Upper lobe of left lung (tissue), 6 donors: ENCODE measurements around the gene BOC. TPM values are rescaled to one million over a fixed set of nuclear protein-coding genes. Genes with fewer than 3 reads are reported as not detected.

Source experiments
- ATAC-seq, 2 donors: fragments of 200-7000 bp; cut with Tn5 transposase; one replicate each; pipeline ENCODE4 v1.9.1; 2022; ENCODE audit warnings: mild to moderate bottlenecking in 2 of 2, moderate library complexity in 2 of 2; ENCODE audit not compliant: low FRiP score in 2 of 2
- DNase-seq, 2 donors: peaks; one replicate each; pipeline ENCODE4 v3.0.0-alpha.2; 2019 to 2020
- H3K27ac ChIP-seq, 4 donors: fragments of 200-600 bp; sonication (generic); one replicate each; pipeline ENCODE4 v1.5.1; 2016 to 2019
- H3K27me3 ChIP-seq, 4 donors: fragments of 200-600 bp; sonication (generic); one replicate each; pipeline ENCODE4 v1.5.1; 2017 to 2019
- H3K36me3 ChIP-seq, 4 donors: fragments of 200-600 bp; sonication (generic); one replicate each; pipeline ENCODE4 v1.5.1; 2016 to 2019
- H3K4me1 ChIP-seq, 4 donors: fragments of 200-600 bp; sonication (generic); one replicate each; pipeline ENCODE4 v1.5.1; 2018 to 2019
- H3K4me3 ChIP-seq, 4 donors: fragments of 200-600 bp; sonication (generic); one replicate each; pipeline ENCODE4 v1.5.1; 2017 to 2019; ENCODE audit warnings: mild to moderate bottlenecking in 2 of 4, moderate library complexity in 1 of 4
- H3K9me3 ChIP-seq, 4 donors: fragments of 200-600 bp; sonication (generic); one replicate each; pipeline ENCODE4 v1.5.1; 2018 to 2019
- CTCF ChIP-seq, 6 experiments: fragments of 450-650 bp in 4 of 6; fragments of 200-600 bp in 2 of 6; sonication (generic) in 2 of 6; IDR thresholded peaks; one replicate each; pipeline ENCODE4 v1.5.1; 2016 to 2019; ENCODE audit warnings: antibody characterized with exemption in 6 of 6
- EP300 ChIP-seq, 4 donors: sonication (generic); formaldehyde crosslinking; IDR thresholded peaks; one replicate each; pipeline ENCODE4 v1.5.1; 2017; ENCODE audit warnings: antibody characterized with exemption in 4 of 4, control low read depth in 2 of 4
- POLR2A ChIP-seq, 4 donors: fragments of 450-650 bp; IDR thresholded peaks; one replicate each; pipeline ENCODE4 v1.5.1; 2016 to 2017; ENCODE audit warnings: antibody characterized with exemption in 4 of 4, mild to moderate bottlenecking in 2 of 4
- POLR2AphosphoS5 ChIP-seq, 2 donors: sonication (generic); formaldehyde crosslinking; IDR thresholded peaks; one replicate each; pipeline ENCODE4 v1.5.1; 2017; ENCODE audit warnings: antibody characterized with exemption in 2 of 2
- WGBS, 2 donors: methylation state at CpG; one replicate each; pipeline ENCODE4 v1.1.5; 2017 to 2018; 5-methylcytosine and 5-hydroxymethylcytosine counted together
- total RNA-seq, 6 donors: library from RNA; depleted of rRNA in 4 of 6; stranded (reverse); fragments of >200 nt in 4 of 6; gene quantifications; one replicate each; pipeline versions ENCODE4 v1.1.0 to v1.2.1, GENCODE V29; 2016 to 2021
- donor health status: DM: no; HTN: no; CAD: no; lungs with moderate emphysema.
- donor health status: DM: no; HTN: yes; CAD: no; lungs with severe emphysema.

Gene BOC
- total RNA-seq, 6 donors from 2014 or later = 2.6 to 18.3 (median 4.5) TPM

GRCh38 chr3:113218011-113218680 is 6.8 kb downstream of the BOC start:
- Histone ChIP-seq H3K36me3 (no peaks in the 10 kb centered on the region), H3K9me3 (no peaks in the 10 kb centered on the region), H3K27me3 (no peaks in the 10 kb centered on the region), H3K4me1 (peaks cover 0 to 1% (median 0%) of the 10 kb centered on the region in 4 donors), H3K27ac (no peak overlapping the region), H3K4me3 (no peak overlapping the region)
- TF ChIP-seq CTCF (IDR thresholded peaks at IDR 0.05) (no peak), POLR2AphosphoS5 (IDR thresholded peaks at IDR 0.05) (no peak), EP300 (IDR thresholded peaks at IDR 0.05) (no peak), POLR2A (IDR thresholded peaks at IDR 0.05) (no peak)
- 86 to 89% methylated on average over 10 of the region's 10 CpGs for WGBS, 2 donors
- ATAC-seq (no peak), DNase-seq (no peak)

- no peak overlapping the region for H3K4me3 ChIP-seq
- H3K36me3 ChIP-seq = no peaks in the 10 kb centered on the region
- ATAC-seq (no peak), DNase-seq (no peak)
- peaks cover 0 to 3% (median 1%) of the 10 kb centered on the region in 4 donors for H3K4me1 ChIP-seq
- no peak for TF ChIP-seq POLR2AphosphoS5 (IDR thresholded peaks at IDR 0.05)
- no peak for TF ChIP-seq EP300 (IDR thresholded peaks at IDR 0.05)
- no peak for TF ChIP-seq POLR2A (IDR thresholded peaks at IDR 0.05)
- no peak for TF ChIP-seq CTCF (IDR thresholded peaks at IDR 0.05)
- WGBS, 2 donors = 89 to 100% methylated on average over 1 of the region's 1 CpG
- no peak overlapping the region for H3K27ac ChIP-seq
- no peaks in the 10 kb centered on the region for H3K27me3 ChIP-seq
- H3K9me3 ChIP-seq = no peaks in the 10 kb centered on the region
Measured at GRCh38 chr3:113218681-113219045, 7.3 kb downstream of the BOC start.

GRCh38 chr3:113219605-113220300 is 8.4 kb downstream of the BOC start:
- H3K4me3 ChIP-seq = no peak overlapping the region
- 74 to 75% methylated on average over 6 of the region's 6 CpGs for whole genome bisulfite sequencing, 2 donors
- DNase-seq = no peak
- peaks cover 0 to 8% (median 2%) of the 10 kb centered on the region in 4 donors for H3K4me1 ChIP-seq
- TF ChIP-seq EP300 (IDR thresholded peaks at IDR 0.05) (no peak), POLR2A (IDR thresholded peaks at IDR 0.05) (no peak), CTCF (IDR thresholded peaks at IDR 0.05) (no peak), POLR2AphosphoS5 (IDR thresholded peaks at IDR 0.05) (no peak)
- no peak overlapping the region for H3K27ac ChIP-seq
- no peaks in the 10 kb centered on the region for H3K9me3 ChIP-seq
- no peak for ATAC-seq
- no peaks in the 10 kb centered on the region for H3K27me3 ChIP-seq
- H3K36me3 ChIP-seq = no peaks in the 10 kb centered on the region

- no peak overlapping the region for H3K27ac ChIP-seq
- TF ChIP-seq POLR2AphosphoS5 (IDR thresholded peaks at IDR 0.05) (no peak), EP300 (IDR thresholded peaks at IDR 0.05) (no peak), CTCF (IDR thresholded peaks at IDR 0.05) (no peak), POLR2A (IDR thresholded peaks at IDR 0.05) (no peak)
- no peaks in the 10 kb centered on the region for H3K27me3 ChIP-seq
- 72 to 79% methylated on average over 5 of the region's 5 CpGs for WGBS, 2 donors
- peaks cover 0 to 8% (median 2%) of the 10 kb centered on the region in 4 donors for H3K4me1 ChIP-seq
- DNase-seq = no peak
- ATAC-seq = no peak
- H3K36me3 ChIP-seq = no peaks in the 10 kb centered on the region
- H3K4me3 ChIP-seq = no peak overlapping the region
- no peaks in the 10 kb centered on the region for H3K9me3 ChIP-seq
Measured at GRCh38 chr3:113220721-113221120, 9.4 kb downstream of the BOC start.
